HCT116 (cell line): ENCODE data around the gene ACOT12. TPM values are rescaled to one million over a fixed set of nuclear protein-coding genes. Genes with fewer than 3 reads are reported as not detected.
A peak's percentile ranks its signal among the peaks of the same experiment; 100 is the strongest.

Experiments
- ATAC-seq: fragments of 200-7000 bp; cut with Tn5 transposase; 2 replicates; pipeline ENCODE4 v1.9.1; 2020; ENCODE audit warnings: mild to moderate bottlenecking, moderate library complexity
- Bru-seq: library from RNA; stranded (reverse); fragments of 400-500 nt; gene quantifications from one replicate; lab custom pipeline; 2021; lab: Mats Ljungman, UMichigan
- BruChase-seq, 2 experiments: library from RNA; stranded (reverse); fragments of 400-500 nt; gene quantifications; one replicate each; lab custom pipeline; 2021; lab: Mats Ljungman, UMichigan
- BruUV-seq: library from RNA; stranded (reverse); fragments of 400-500 nt; replicated peaks from 2 replicates; lab custom pipeline; 2021; lab: Mats Ljungman, UMichigan
- CTCF ChIA-PET: fragments of 300-600 bp; sonication (Branson Sonifier 250); formaldehyde crosslinking; loops from one replicate; lab custom pipeline; 2021; ENCODE audit warnings: antibody characterized with exemption; lab: Charles Lee
- POLR2A ChIA-PET: fragments of 300-600, 350-600 bp; sonication (Branson Sonifier 250); formaldehyde crosslinking; loops from one replicate; lab custom pipeline; 2021; ENCODE audit warnings: antibody characterized with exemption; lab: Charles Lee
- RAD21 ChIA-PET, 2 experiments: fragments of 300-600 bp; sonication (Branson Sonifier 250); formaldehyde crosslinking; loops; one replicate each; lab custom pipeline; 2023; ENCODE audit warnings: low total read pairs in 2 of 2; ENCODE audit not compliant: uncharacterized antibody in 2 of 2, unreplicated experiment in 2 of 2, low non-redundant PET in 1 of 2; lab: Charles Lee
- DNase-seq: peaks from one replicate; pipeline ENCODE4 v3.0.0-alpha.2; 2010; ENCODE audit warnings: low read depth, low spot score
- H2AFZ ChIP-seq: fragments of 200-600 bp; shearing (Covaris generic), sonication (generic); 2 replicates; pipeline ENCODE4 v1.6.1; 2017; ENCODE audit warnings: low read depth, mixed run types, mixed read lengths, antibody characterized with exemption, low read length; ENCODE audit not compliant: poor library complexity, severe bottlenecking
- H3K27ac ChIP-seq: 2 replicates; pipeline ENCODE4 v1.5.1; 2012; ENCODE audit warnings: low read depth, low read length
- H3K27me3 ChIP-seq: fragments of 200-600 bp; sonication (generic); 2 replicates; pipeline ENCODE4 v1.6.1; 2016; ENCODE audit warnings: mixed run types, low read length, mixed read lengths; ENCODE audit not compliant: insufficient read depth
- H3K36me3 ChIP-seq, 2 experiments: fragments of 200-500 bp in 1 of 2; fragments of 200-600 bp in 1 of 2; sonication (Bioruptor generic) in 1 of 2; sonication (generic) in 1 of 2; 2 replicates each; pipeline versions ENCODE4 v1.5.1 to v1.6.1; 2014 to 2016; ENCODE audit warnings: low read length in 2 of 2, inconsistent platforms in 1 of 2, mixed read lengths in 1 of 2, mixed run types in 1 of 2; ENCODE audit not compliant: insufficient read depth in 2 of 2, control insufficient read depth in 1 of 2
- H3K4me1 ChIP-seq, 2 experiments: fragments of 200-600 bp in 1 of 2; sonication (generic) in 1 of 2; 2 replicates each; pipeline versions ENCODE4 v1.5.1 to v1.6.1; 2012 to 2017; ENCODE audit warnings: low read length in 2 of 2, inconsistent platforms in 1 of 2, mild to moderate bottlenecking in 1 of 2, mixed read lengths in 1 of 2, mixed run types in 1 of 2, moderate library complexity in 1 of 2; ENCODE audit not compliant: insufficient read depth in 2 of 2, control insufficient read depth in 1 of 2
- H3K4me2 ChIP-seq: fragments of 200-600 bp; sonication (generic); 2 replicates; pipeline ENCODE4 v1.6.1; 2017; ENCODE audit warnings: mixed run types, low read length, mixed read lengths
- H3K4me3 ChIP-seq, 2 experiments: fragments of 200-600 bp in 1 of 2; sonication (generic) in 1 of 2; replicated peaks in 1 of 2; 2 replicates each; pipeline ENCODE4 v1.5.1; 2011 to 2016; ENCODE audit warnings: low read length in 2 of 2, control low read depth in 1 of 2, low read depth in 1 of 2, mild to moderate bottlenecking in 1 of 2, mixed read lengths in 1 of 2, mixed run types in 1 of 2
- H3K79me2 ChIP-seq: fragments of 200-600 bp; sonication (generic); 2 replicates; pipeline ENCODE4 v1.6.1; 2017; ENCODE audit warnings: mild to moderate bottlenecking, mixed run types, low read length, moderate library complexity, mixed read lengths; ENCODE audit not compliant: insufficient read depth
- H3K9ac ChIP-seq: fragments of 200-600 bp; sonication (generic); 2 replicates; pipeline ENCODE4 v1.6.1; 2016; ENCODE audit warnings: low read length, mixed read lengths
- H3K9me2 ChIP-seq: fragments of 200-600 bp; sonication (generic), shearing (Covaris generic); 2 replicates; pipeline ENCODE4 v1.6.1; 2017; ENCODE audit warnings: mixed run types, mild to moderate bottlenecking, moderate library complexity; ENCODE audit not compliant: insufficient read depth
- H3K9me3 ChIP-seq, 2 experiments: fragments of 200-500 bp in 1 of 2; fragments of 200-600 bp in 1 of 2; sonication (Bioruptor generic) in 1 of 2; sonication (generic) in 1 of 2; 2 replicates each; pipeline ENCODE4 v1.6.1; 2014 to 2017; ENCODE audit warnings: low read length in 2 of 2, mixed read lengths in 2 of 2, inconsistent platforms in 1 of 2, low read depth in 1 of 2, mild to moderate bottlenecking in 1 of 2, mixed run types in 1 of 2, moderate library complexity in 1 of 2; ENCODE audit not compliant: control insufficient read depth in 1 of 2, insufficient read depth in 1 of 2
- H4K20me1 ChIP-seq: fragments of 200-600 bp; sonication (generic), shearing (Covaris generic); 2 replicates; pipeline ENCODE4 v1.6.1; 2017; ENCODE audit warnings: mixed run types, mild to moderate bottlenecking, moderate library complexity; ENCODE audit not compliant: insufficient read depth
- CBX3 ChIP-seq: IDR thresholded peaks from 2 replicates; pipeline ENCODE4 v1.6.1; 2012; ENCODE audit warnings: low read depth
- POLR2A ChIP-seq: IDR thresholded peaks from 2 replicates; pipeline ENCODE4 v1.7.0; 2011; ENCODE audit warnings: borderline replicate concordance; ENCODE audit not compliant: insufficient read depth, insufficient read length; ENCODE audit errors: extremely low read depth
- RAD21 ChIP-seq: IDR thresholded peaks from 2 replicates; pipeline ENCODE4 v1.6.1; 2012; ENCODE audit warnings: low read depth, mild to moderate bottlenecking
- YY1 ChIP-seq: IDR thresholded peaks from 2 replicates; pipeline ENCODE4 v1.6.1; 2011; ENCODE audit warnings: low read length, low read depth, moderate library complexity, mild to moderate bottlenecking; ENCODE audit not compliant: insufficient replicate concordance; ENCODE audit errors: extremely low read depth
- intact Hi-C: fragments of 100-400 bp; cut with micrococcal nuclease; formaldehyde crosslinking; loops from 2 replicates; pipeline ENCODE4 v1.10.0; 2022
- long read RNA-seq: library from polyadenylated mRNA; unstranded; transcript quantifications from one replicate; pipeline ENCODE4 v2.0.0, GENCODE V29; 2021; ENCODE audit not compliant: unreplicated experiment
- polyA plus RNA-seq: library from polyadenylated mRNA; unstranded; fragments of >200 nt; gene quantifications from 2 replicates; pipeline ENCODE4 v1.2.1, GENCODE V29; 2012; ENCODE audit warnings: missing spikeins
- total RNA-seq: library from RNA; stranded (reverse); gene quantifications from one replicate; pipeline ENCODE4 v1.2.1, GENCODE V29; 2021; ENCODE audit not compliant: unreplicated experiment
- TF ChIP-seq, protein P1 (sequence below), 3 experiments: fragments of 200-600 bp in 1 of 3; sonication (generic) in 1 of 3; IDR thresholded peaks in 2 of 3; conservative IDR thresholded peaks in 1 of 3; 2 replicates each; pipeline ENCODE4 v1.5.1; 2012 to 2017; ENCODE audit warnings: low read depth in 2 of 3, low read length in 2 of 3, antibody characterized with exemption in 1 of 3, borderline replicate concordance in 1 of 3, control low read depth in 1 of 3, mild to moderate bottlenecking in 1 of 3, mixed read lengths in 1 of 3, mixed run types in 1 of 3, moderate library complexity in 1 of 3; ENCODE audit not compliant: insufficient read depth in 1 of 3
- TF ChIP-seq, protein P2 (sequence below): IDR thresholded peaks from 2 replicates; pipeline ENCODE4 v1.6.1; 2011; ENCODE audit warnings: mild to moderate bottlenecking, low read length, moderate library complexity; ENCODE audit not compliant: insufficient replicate concordance; ENCODE audit errors: extremely low read depth
- TF ChIP-seq, protein P3 (sequence below): IDR thresholded peaks from 2 replicates; pipeline ENCODE4 v1.6.1; 2012

Gene ACOT12
- total RNA-seq (not detected), Bru-seq, nascent RNA (percentile 13 among the genes with signal in this experiment), BruChase-seq, experiment 1, labeled RNA remaining after a 6-hour chase (percentile 11 among the genes with signal in this experiment), BruChase-seq, experiment 2, labeled RNA remaining after a 2-hour chase (percentile 17 among the genes with signal in this experiment)
- polyA plus RNA-seq: 0.07 TPM in 1 of 2 replicates, not detected in the other
- long read RNA-seq: 0 reads

DNA sequence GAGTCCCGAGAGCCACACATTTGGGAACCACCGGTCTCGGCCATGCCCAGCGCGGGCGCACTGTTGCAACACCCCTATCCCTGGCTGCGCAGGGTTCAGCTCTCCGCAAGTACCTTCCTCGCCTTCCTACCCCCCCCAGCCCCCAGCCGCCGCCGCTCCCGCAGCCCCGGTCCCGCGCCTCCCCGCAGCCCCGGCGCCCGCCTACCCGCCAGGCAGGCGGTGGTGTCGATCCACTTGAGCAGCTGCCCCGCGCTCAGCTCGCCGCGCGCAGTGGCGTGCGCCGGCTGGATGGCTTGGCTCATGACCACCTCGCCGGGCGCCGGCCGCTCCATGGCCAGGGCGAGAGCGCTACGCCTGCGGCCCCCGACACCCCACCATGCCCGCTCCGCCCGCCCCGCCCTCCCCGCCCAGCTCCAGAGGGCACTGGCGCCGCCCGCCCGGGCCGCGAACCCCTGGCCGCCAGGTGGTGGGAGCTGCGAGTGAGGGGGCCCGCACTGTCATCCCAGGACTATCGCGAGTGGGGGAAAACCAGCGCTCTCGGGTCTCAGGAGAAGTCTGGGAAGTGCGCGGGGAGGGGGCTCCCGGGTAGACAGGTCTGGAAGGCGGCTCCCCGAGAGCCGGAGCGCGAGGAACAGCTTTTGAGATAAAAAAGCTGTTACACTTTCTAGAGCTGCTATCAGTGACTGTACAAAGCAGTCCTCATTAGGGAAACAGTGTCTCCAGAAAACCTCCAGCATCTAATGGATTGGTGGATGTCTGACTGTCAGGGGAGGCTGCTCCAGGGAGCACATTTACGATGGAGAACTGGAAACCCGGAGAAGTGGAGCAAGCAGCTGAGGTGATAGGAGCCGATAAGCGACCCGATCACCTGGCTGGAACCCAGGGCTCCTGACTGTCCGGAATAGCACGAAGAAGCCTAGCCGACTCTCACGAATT, at the start of gene ACOT12:
Gene ACOT12 (minus strand): TSS at position 352 of the 936 bp plus-strand sequence. CDS start 20 bp downstream, at position 332.
- CTCF ChIA-PET: no interaction called here
- Histone ChIP-seq H3K27ac (no peak within 1 kb of the TSS), H3K27me3 (no peaks in the 10 kb centered on the region), H3K4me3 (no peak within 1 kb of the TSS), H3K4me1 (no peaks in the 10 kb centered on the region), H4K20me1 (no peaks in the 10 kb centered on the region), H3K9me2 (no peaks in the 10 kb centered on the region), H3K9ac (no peak within 1 kb of the TSS), H3K4me2 (no peak within 1 kb of the TSS), H3K36me3 (no peaks in the 10 kb centered on the region), H3K79me2 (no peaks in the 10 kb centered on the region), H3K9me3 (peaks cover 0 to 8% of the 10 kb centered on the region in 2 experiments; a peak in 1 of 4 replicates), H2AFZ (no peak within 1 kb of the TSS)
- DNase-seq (no peak), ATAC-seq (no peak)
- no TSS peak for BruUV-seq
- RAD21 ChIA-PET: no interaction called here
- intact Hi-C loops: no loop called here
- POLR2A ChIA-PET: no interaction called here
- TF ChIP-seq, protein P1, sequence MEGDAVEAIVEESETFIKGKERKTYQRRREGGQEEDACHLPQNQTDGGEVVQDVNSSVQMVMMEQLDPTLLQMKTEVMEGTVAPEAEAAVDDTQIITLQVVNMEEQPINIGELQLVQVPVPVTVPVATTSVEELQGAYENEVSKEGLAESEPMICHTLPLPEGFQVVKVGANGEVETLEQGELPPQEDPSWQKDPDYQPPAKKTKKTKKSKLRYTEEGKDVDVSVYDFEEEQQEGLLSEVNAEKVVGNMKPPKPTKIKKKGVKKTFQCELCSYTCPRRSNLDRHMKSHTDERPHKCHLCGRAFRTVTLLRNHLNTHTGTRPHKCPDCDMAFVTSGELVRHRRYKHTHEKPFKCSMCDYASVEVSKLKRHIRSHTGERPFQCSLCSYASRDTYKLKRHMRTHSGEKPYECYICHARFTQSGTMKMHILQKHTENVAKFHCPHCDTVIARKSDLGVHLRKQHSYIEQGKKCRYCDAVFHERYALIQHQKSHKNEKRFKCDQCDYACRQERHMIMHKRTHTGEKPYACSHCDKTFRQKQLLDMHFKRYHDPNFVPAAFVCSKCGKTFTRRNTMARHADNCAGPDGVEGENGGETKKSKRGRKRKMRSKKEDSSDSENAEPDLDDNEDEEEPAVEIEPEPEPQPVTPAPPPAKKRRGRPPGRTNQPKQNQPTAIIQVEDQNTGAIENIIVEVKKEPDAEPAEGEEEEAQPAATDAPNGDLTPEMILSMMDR (IDR thresholded peaks at IDR 0.05 in 2 of 3, conservative IDR thresholded peaks at IDR 0.05 in 1 of 3; ENCODE audit: borderline replicate concordance in 1 of 3, insufficient read depth in 1 of 3, low read depth in 2 of 3, low read length in 2 of 3): no peak
- TF ChIP-seq RAD21 (no peak), YY1 (no peak), CBX3 (no peak), POLR2A (no peak)
- TF ChIP-seq, protein P2, sequence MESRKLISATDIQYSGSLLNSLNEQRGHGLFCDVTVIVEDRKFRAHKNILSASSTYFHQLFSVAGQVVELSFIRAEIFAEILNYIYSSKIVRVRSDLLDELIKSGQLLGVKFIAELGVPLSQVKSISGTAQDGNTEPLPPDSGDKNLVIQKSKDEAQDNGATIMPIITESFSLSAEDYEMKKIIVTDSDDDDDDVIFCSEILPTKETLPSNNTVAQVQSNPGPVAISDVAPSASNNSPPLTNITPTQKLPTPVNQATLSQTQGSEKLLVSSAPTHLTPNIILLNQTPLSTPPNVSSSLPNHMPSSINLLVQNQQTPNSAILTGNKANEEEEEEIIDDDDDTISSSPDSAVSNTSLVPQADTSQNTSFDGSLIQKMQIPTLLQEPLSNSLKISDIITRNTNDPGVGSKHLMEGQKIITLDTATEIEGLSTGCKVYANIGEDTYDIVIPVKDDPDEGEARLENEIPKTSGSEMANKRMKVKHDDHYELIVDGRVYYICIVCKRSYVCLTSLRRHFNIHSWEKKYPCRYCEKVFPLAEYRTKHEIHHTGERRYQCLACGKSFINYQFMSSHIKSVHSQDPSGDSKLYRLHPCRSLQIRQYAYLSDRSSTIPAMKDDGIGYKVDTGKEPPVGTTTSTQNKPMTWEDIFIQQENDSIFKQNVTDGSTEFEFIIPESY: no peak
- TF ChIP-seq, protein P3, sequence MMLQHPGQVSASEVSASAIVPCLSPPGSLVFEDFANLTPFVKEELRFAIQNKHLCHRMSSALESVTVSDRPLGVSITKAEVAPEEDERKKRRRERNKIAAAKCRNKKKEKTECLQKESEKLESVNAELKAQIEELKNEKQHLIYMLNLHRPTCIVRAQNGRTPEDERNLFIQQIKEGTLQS: no peak
- TF ChIP-seq, all 23 proteins: peak for 0
